Measurements from ENCODE around the gene PDXDC1. TPM values are rescaled to one million over a fixed set of nuclear protein-coding genes. Genes with fewer than 3 reads are reported as not detected.

PDXDC1 gene
- polyA plus RNA-seq, 2 of the 4 experiments (the other 2 are of a cell fraction): 71.4 to 73.9 TPM

DNA sequence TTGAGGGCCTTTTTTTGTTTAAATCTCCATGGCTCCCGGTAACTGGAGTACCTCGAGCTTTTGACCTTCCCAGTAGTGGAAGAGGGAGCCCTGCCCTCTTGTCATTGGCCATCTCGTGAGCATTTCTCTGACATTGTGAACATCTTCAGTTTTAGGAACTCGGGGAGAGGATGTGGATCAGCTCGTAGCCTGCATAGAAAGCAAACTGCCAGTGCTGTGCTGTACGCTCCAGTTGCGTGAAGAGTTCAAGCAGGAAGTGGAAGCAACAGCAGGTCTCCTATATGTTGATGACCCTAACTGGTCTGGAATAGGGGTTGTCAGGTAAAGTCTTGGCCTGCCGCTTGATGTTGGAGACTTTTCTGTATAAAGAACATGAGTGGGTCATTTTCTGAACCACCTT is 56.8 kb downstream of the PDXDC1 start:
- Histone ChIP-seq H3K4me1 (no peaks in the 10 kb centered on the region), H3K9me3 (no peaks in the 10 kb centered on the region), H3K4me3 (no peak overlapping the region), H3K27ac (no peak overlapping the region), H3K4me2 (no peak overlapping the region)
- WGBS (ENCODE audit: missing lambda C conversion rate): 96% methylated on average over 8 of the region's 8 CpGs
- CTCF ChIA-PET: interaction anchor here (0.7 kb wide), 1 partner anchor 697 kb away, joined by 4 read pairs; no protein-coding TSS in a partner anchor
- ATAC-seq: no peak
- TF ChIP-seq, protein P1, sequence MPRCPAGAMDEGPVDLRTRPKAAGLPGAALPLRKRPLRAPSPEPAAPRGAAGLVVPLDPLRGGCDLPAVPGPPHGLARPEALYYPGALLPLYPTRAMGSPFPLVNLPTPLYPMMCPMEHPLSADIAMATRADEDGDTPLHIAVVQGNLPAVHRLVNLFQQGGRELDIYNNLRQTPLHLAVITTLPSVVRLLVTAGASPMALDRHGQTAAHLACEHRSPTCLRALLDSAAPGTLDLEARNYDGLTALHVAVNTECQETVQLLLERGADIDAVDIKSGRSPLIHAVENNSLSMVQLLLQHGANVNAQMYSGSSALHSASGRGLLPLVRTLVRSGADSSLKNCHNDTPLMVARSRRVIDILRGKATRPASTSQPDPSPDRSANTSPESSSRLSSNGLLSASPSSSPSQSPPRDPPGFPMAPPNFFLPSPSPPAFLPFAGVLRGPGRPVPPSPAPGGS (IDR thresholded peaks at IDR 0.05): no peak
- no peak for TF ChIP-seq RFX5 (IDR thresholded peaks at IDR 0.05)
- TF ChIP-seq NPAS2 (CRISPR knock-in tag; IDR thresholded peaks at IDR 0.05; ENCODE audit: borderline replicate concordance): no peak
- no peak for TF ChIP-seq NR3C1 (IDR thresholded peaks at IDR 0.05)
- TF ChIP-seq SMC3 (IDR thresholded peaks at IDR 0.05): no peak
- TF ChIP-seq, protein P2, sequence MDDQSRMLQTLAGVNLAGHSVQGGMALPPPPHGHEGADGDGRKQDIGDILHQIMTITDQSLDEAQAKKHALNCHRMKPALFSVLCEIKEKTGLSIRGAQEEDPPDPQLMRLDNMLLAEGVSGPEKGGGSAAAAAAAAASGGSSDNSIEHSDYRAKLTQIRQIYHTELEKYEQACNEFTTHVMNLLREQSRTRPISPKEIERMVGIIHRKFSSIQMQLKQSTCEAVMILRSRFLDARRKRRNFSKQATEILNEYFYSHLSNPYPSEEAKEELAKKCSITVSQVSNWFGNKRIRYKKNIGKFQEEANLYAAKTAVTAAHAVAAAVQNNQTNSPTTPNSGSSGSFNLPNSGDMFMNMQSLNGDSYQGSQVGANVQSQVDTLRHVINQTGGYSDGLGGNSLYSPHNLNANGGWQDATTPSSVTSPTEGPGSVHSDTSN (IDR thresholded peaks at IDR 0.05): no peak
- no peak for TF ChIP-seq HOXB13 (CRISPR knock-in tag; IDR thresholded peaks at IDR 0.05; ENCODE audit: low read depth)
- TF ChIP-seq CHD2 (IDR thresholded peaks at IDR 0.05; ENCODE audit: low read length, partially characterized antibody): no peak
- TF ChIP-seq TFCP2L1 (CRISPR knock-in tag; IDR thresholded peaks at IDR 0.05): no peak
- no peak for TF ChIP-seq RAD21 (conservative IDR thresholded peaks at IDR 0.05 in 1 of 2, IDR thresholded peaks at IDR 0.05 in 1 of 2)
- TF ChIP-seq EP300 (IDR thresholded peaks at IDR 0.05): no peak
- no peak for TF ChIP-seq NFE2L2 (conservative IDR thresholded peaks at IDR 0.05; ENCODE audit: low read length)
- no peak for TF ChIP-seq ZSCAN20 (CRISPR knock-in tag; IDR thresholded peaks at IDR 0.05)
- no peak for TF ChIP-seq KDM5A (IDR thresholded peaks at IDR 0.05)
- TF ChIP-seq EHMT2 (IDR thresholded peaks at IDR 0.05; ENCODE audit: low read depth): no peak
- no peak for TF ChIP-seq HMGXB4 (CRISPR knock-in tag; IDR thresholded peaks at IDR 0.05; ENCODE audit: borderline replicate concordance)
- no peak for FAIRE-seq
- POLR2A ChIA-PET: no interaction called here
- no peak for DNase-seq (ENCODE audit: low read depth in 1 of 2, low spot score in 1 of 2)

- no peak for DNase-seq (ENCODE audit: low read depth in 1 of 2, low spot score in 1 of 2)
These were observed 57.9 kb downstream of the PDXDC1 start for GRCh38 chr16:15032547-15033308.

More at GRCh38 chr16:15032547-15033308, 57.9 kb downstream of the PDXDC1 start:
- no peak overlapping the region for H3K4me3 ChIP-seq
- ChIA-PET POLR2A (interaction anchor here (0.7 kb wide), 1 partner anchor 14 kb away, joined by 3 read pairs; no protein-coding TSS in a partner anchor), CTCF (interaction anchor here (0.7 kb wide), 1 partner anchor 826 kb away, joined by 3 read pairs; no protein-coding TSS in a partner anchor)
- no peak for ATAC-seq
- H3K27ac ChIP-seq: no peak overlapping the region
- 95% methylated on average over 13 of the region's 13 CpGs for WGBS (ENCODE audit: missing lambda C conversion rate)
- no peaks in the 10 kb centered on the region for H3K4me1 ChIP-seq
- no peak for FAIRE-seq
- H3K9me3 ChIP-seq: no peaks in the 10 kb centered on the region
- H3K4me2 ChIP-seq: no peak overlapping the region
- TF ChIP-seq EP300 (IDR thresholded peaks at IDR 0.05): no peak
- TF ChIP-seq NPAS2 (CRISPR knock-in tag; IDR thresholded peaks at IDR 0.05; ENCODE audit: borderline replicate concordance): no peak
- TF ChIP-seq, protein P3, sequence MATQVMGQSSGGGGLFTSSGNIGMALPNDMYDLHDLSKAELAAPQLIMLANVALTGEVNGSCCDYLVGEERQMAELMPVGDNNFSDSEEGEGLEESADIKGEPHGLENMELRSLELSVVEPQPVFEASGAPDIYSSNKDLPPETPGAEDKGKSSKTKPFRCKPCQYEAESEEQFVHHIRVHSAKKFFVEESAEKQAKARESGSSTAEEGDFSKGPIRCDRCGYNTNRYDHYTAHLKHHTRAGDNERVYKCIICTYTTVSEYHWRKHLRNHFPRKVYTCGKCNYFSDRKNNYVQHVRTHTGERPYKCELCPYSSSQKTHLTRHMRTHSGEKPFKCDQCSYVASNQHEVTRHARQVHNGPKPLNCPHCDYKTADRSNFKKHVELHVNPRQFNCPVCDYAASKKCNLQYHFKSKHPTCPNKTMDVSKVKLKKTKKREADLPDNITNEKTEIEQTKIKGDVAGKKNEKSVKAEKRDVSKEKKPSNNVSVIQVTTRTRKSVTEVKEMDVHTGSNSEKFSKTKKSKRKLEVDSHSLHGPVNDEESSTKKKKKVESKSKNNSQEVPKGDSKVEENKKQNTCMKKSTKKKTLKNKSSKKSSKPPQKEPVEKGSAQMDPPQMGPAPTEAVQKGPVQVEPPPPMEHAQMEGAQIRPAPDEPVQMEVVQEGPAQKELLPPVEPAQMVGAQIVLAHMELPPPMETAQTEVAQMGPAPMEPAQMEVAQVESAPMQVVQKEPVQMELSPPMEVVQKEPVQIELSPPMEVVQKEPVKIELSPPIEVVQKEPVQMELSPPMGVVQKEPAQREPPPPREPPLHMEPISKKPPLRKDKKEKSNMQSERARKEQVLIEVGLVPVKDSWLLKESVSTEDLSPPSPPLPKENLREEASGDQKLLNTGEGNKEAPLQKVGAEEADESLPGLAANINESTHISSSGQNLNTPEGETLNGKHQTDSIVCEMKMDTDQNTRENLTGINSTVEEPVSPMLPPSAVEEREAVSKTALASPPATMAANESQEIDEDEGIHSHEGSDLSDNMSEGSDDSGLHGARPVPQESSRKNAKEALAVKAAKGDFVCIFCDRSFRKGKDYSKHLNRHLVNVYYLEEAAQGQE (IDR thresholded peaks at IDR 0.05): no peak
- TF ChIP-seq HDAC2 (IDR thresholded peaks at IDR 0.05): no peak
- TF ChIP-seq JUN (IDR thresholded peaks at IDR 0.05): no peak
- TF ChIP-seq CHD4 (IDR thresholded peaks at IDR 0.05; ENCODE audit: borderline replicate concordance): no peak
- TF ChIP-seq ELK1 (IDR thresholded peaks at IDR 0.05; ENCODE audit: low read depth, low read length): no peak
- no peak for TF ChIP-seq ZSCAN20 (CRISPR knock-in tag; IDR thresholded peaks at IDR 0.05)
- TF ChIP-seq ZNF302 (CRISPR knock-in tag; IDR thresholded peaks at IDR 0.05): no peak
- TF ChIP-seq, protein P4, sequence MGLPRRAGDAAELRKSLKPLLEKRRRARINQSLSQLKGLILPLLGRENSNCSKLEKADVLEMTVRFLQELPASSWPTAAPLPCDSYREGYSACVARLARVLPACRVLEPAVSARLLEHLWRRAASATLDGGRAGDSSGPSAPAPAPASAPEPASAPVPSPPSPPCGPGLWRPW (IDR thresholded peaks at IDR 0.05): no peak
- TF ChIP-seq KDM1A (IDR thresholded peaks at IDR 0.05; ENCODE audit: low read depth): no peak
- TF ChIP-seq FOXS1 (CRISPR knock-in tag; IDR thresholded peaks at IDR 0.05): no peak
- TF ChIP-seq SMC3 (IDR thresholded peaks at IDR 0.05): no peak
- no peak for TF ChIP-seq CHD2 (IDR thresholded peaks at IDR 0.05; ENCODE audit: low read length, partially characterized antibody)
- TF ChIP-seq, protein P5, sequence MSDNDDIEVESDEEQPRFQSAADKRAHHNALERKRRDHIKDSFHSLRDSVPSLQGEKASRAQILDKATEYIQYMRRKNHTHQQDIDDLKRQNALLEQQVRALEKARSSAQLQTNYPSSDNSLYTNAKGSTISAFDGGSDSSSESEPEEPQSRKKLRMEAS (IDR thresholded peaks at IDR 0.05): no peak

Data from A549 (cell line).